Measurements from ENCODE around the gene CAMK1G.

CAMK1G gene

GRCh38 chr1:209580577-209580976, 2.9 kb upstream of the CAMK1G start:
- DNase-seq (ENCODE audit: low spot score): no peak
- no peak for TF ChIP-seq CTCF (IDR thresholded peaks at IDR 0.05; ENCODE audit: extremely low read depth, missing control alignments)

GRCh38 chr1:209584231-209584672, 738 bp downstream of the CAMK1G start:
- TF ChIP-seq CTCF (IDR thresholded peaks at IDR 0.05; ENCODE audit: extremely low read depth, missing control alignments): no peak
- DNase-seq (ENCODE audit: low spot score): no peak

GRCh38 chr1:209585197-209585596, 1.7 kb downstream of the CAMK1G start:
- no peak for TF ChIP-seq CTCF (IDR thresholded peaks at IDR 0.05; ENCODE audit: extremely low read depth, missing control alignments)
- no peak for DNase-seq (ENCODE audit: low spot score)

GRCh38 chr1:209585672-209586071, 2.2 kb downstream of the CAMK1G start:
- no peak for DNase-seq (ENCODE audit: low spot score)

DNA sequence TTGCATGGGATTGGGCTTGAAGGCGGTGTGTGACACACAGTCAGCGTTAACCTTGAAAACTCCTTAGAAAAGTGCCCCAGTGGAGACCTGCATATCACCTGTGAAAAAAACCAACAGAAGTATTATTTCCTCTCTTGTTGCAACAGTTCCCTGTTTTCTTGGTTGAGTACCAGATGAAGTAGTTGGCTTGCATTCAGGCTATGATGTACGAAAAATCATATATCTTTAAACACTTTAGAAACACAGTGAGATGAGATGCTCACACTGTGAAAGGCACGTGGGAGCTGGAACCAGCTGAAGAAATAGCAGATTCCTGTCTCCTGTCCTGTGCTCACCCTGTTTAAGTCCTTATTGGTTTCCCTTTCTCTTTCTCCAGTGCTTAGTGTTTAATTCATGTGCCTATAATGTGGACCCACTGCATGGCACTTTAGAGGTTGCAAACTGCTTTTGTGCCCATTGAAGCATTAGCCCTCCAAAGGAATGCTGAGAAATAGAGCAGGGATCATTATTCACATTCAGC, 2.8 kb downstream of the CAMK1G start:
- no peak for TF ChIP-seq CTCF (IDR thresholded peaks at IDR 0.05; ENCODE audit: extremely low read depth, missing control alignments)
- DNase-seq (ENCODE audit: low spot score): no peak

More at GRCh38 chr1:209585672-209586071, 2.2 kb downstream of the CAMK1G start:
- TF ChIP-seq CTCF (IDR thresholded peaks at IDR 0.05; ENCODE audit: extremely low read depth, missing control alignments): no peak

DNA sequence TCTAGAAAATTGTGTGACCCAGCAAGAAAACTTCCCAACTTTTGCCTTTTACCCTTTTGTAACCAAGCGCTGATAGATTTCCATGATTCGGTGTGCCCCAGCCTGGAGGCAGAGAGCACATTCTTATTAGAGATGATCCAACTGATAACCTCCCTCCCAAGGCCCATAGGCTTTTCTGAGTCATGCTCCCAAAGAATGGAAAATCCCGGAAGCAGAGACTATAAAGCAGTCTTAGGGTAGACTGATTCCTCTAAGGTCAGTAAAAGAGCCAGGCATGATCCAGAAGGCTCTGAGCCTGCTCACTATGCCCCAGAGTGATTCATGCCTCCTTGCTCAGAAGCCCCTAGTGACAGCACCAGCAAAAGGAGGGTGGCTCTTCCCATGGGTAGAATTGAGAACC, 4.3 kb downstream of the CAMK1G start:
- TF ChIP-seq CTCF (IDR thresholded peaks at IDR 0.05; ENCODE audit: extremely low read depth, missing control alignments): no peak
- no peak for DNase-seq (ENCODE audit: low spot score)

GRCh38 chr1:209589440-209589839, 5.9 kb downstream of the CAMK1G start:
- no peak for TF ChIP-seq CTCF (IDR thresholded peaks at IDR 0.05; ENCODE audit: extremely low read depth, missing control alignments)
- no peak for DNase-seq (ENCODE audit: low spot score)

All from GM20000 (cell line).